ENCODE results near the gene ETV3.
A peak's percentile ranks its signal among the peaks of the same experiment; 100 is the strongest.

The ETV3 gene

DNA sequence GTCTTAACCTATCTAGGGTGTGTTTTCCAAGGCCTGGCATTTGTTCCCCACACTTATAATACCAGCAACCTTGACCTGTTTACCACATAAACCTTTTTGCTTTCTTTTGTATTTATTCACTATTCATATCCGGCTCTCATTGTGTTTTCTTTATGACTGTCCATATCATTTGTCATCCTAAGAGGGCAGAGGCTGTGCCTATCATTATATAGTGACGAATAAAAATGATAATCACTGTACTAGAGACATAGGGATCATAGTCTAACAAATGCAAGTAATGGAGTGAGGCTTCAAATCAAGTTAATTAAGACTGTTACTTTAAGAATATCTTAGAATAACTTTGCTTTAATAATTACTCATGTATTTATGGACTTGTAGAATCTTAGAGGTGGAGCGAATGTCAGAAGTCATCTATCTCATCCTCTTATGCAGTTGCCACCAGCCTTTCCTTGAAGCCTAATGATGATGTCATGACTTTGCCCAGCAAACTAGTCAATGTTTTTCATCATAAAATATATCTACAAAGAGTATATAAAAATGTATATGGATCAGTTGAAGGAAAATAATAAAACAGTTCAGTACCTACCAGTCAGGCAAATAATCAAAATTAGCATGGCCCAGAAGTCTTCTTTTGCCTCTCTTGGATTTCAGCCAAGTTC is 4.7 kb upstream of the ETV3 start:
- H3K4me3 ChIP-seq = no peak overlapping the region
- peak overlapping the region in 15 of 21 experiments; percentile 15 to 74 (median 41) for H3K27ac ChIP-seq

- H3K27ac ChIP-seq = peak overlapping the region in 12 of 21 experiments; percentile 20 to 74 (median 36)
- H3K4me3 ChIP-seq = no peak overlapping the region
Observed at GRCh38 chr1:157142201-157142600, 4.0 kb upstream of the ETV3 start.

- Histone ChIP-seq H3K27ac (peak overlapping the region in 6 of 21 experiments; percentile 13 to 74 (median 30)), H3K4me3 (no peak overlapping the region)
Observed at GRCh38 chr1:157141212-157141855, 3.1 kb upstream of the ETV3 start.

- peak overlapping the region in 5 of 21 experiments; percentile 9 to 99 (median 50) for H3K27ac ChIP-seq
Observed at GRCh38 chr1:157140063-157140588, 1.9 kb upstream of the ETV3 start.

GRCh38 chr1:157139052-157139715 is 989 bp upstream of the ETV3 start:
- Histone ChIP-seq H3K4me3 (peak overlapping the region; percentile 68 to 97 (median 82)), H3K27ac (peak overlapping the region; percentile 76 to 99 (median 98))

More at GRCh38 chr1:157140063-157140588, 1.9 kb upstream of the ETV3 start:
- no peak overlapping the region for H3K4me3 ChIP-seq

DNA sequence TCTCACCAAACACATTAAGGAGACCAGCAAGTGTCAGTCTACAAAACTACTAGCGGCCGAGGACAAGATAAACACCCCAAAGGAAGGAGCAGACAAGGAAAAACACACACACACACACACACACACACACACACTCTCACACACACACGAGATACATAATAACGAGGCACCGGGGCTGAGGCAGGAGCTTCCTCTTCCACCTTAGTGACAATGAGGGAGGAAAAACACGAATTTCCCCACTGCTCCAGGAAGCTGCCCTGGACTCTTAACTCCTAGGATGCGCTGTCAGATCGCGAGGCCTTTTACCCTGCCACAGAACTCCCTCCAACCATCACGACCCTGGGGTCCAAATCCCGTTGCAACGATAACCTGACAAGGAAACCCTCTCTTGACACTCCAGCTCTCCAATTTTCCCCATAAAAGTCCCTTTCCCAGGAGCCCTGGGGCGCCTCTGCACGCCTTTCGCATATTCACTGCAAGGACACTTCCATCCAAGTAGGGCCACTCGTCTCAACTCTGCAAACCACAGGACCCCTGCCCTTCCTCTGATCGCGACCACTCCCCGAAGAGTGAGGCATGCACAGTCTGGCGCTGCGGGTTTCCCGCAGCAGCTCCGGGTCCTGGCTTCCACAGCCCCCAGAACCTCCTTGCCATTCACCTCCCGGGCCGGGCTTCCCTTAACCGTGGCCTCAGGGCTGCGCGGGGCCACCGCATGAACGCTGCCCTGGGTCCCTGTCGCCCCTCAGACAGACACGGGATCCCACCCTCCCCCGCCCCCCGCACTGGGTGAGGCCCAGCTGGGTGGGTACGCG is 581 bp downstream of the ETV3 start:
- Histone ChIP-seq H3K4me3 (peak overlapping the region; percentile 68 to 97 (median 82)), H3K27ac (peak overlapping the region; percentile 76 to 99 (median 98))

DNA sequence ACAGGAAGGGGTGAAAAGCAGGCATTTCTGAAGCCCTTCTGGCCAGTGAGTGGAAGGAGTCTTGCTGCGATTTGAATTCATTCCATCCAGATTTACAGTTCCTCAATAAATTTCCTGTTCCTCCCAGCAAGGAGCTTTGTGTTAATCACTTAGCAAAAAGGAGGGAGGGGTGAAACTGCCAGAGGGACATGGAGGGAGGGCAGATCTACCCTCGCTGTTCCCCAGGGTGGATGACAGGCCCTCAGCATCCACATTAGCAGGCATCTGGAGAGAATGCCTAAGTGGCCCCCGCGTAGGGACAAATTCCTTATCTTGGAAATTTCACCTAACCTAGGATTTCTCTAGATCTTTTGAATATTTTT is 1.2 kb downstream of the ETV3 start:
- Histone ChIP-seq H3K4me3 (peak overlapping the region; percentile 68 to 97 (median 82)), H3K27ac (peak overlapping the region in 20 of 21 experiments; percentile 94 to 99 (median 98))

- Histone ChIP-seq H3K27ac (peak overlapping the region in 10 of 21 experiments; percentile 25 to 99 (median 98)), H3K4me3 (peak overlapping the region in 4 of 7 experiments; percentile 74 to 97 (median 86))
Observed at GRCh38 chr1:157136133-157136532, 2.1 kb downstream of the ETV3 start.

DNA sequence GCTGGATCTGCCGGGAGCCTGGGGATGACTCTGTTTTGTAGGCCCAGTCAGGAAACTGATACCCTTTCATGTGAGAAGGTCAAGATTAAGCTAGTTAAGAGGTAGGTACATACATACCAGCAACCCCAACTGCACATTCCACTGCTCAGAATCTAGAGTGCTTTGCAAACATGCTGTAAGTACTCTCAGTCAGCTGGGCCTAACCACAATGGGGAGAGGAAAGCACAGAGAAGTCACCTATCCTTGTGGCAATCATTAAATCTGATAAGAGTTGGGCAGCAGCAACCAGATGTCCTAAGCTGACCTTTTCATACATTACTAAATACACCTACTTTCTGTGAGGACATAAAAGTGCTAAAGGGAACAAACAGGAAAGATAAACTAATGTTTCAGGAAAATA is 2.5 kb downstream of the ETV3 start:
- Histone ChIP-seq H3K4me3 (peak overlapping the region in 1 of 7 experiments; percentile 82), H3K27ac (peak overlapping the region in 8 of 21 experiments; percentile 25 to 99 (median 98))

DNA sequence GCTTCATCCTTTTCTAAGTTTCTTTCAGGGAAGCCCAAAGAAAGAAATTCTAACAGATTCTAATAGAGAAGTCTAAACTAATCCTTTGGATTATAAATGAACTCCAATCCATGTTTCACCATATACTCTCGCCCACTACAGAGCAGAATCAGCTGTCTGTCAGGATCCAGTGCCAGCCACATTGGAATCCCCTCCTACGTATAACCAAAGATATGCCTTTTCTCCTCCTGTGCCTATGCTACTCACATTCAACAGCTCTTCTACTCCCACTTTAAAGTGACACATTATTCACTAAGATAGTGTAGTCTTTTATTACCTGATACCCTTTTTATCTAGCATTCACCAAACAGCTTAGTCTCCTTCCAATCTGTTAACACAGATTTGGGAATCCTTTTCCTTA is 3.1 kb downstream of the ETV3 start:
- peak overlapping the region in 3 of 21 experiments; percentile 0 to 98 (median 38) for H3K27ac ChIP-seq
- H3K4me3 ChIP-seq = no peak overlapping the region

- peak overlapping the region in 1 of 21 experiments; percentile 0 for H3K27ac ChIP-seq
- H3K4me3 ChIP-seq = no peak overlapping the region
Observed at GRCh38 chr1:157134442-157134841, 3.8 kb downstream of the ETV3 start.

- H3K4me3 ChIP-seq = no peak overlapping the region
- H3K27ac ChIP-seq = peak overlapping the region in 3 of 21 experiments; percentile 2 to 34 (median 19)
Observed at GRCh38 chr1:157133426-157133825, 4.8 kb downstream of the ETV3 start.

- Histone ChIP-seq H3K27ac (peak overlapping the region in 4 of 21 experiments; percentile 7 to 34 (median 18)), H3K4me3 (no peak overlapping the region)
Observed at GRCh38 chr1:157132616-157133167, 5.5 kb downstream of the ETV3 start.

- Histone ChIP-seq H3K4me3 (no peak overlapping the region), H3K27ac (peak overlapping the region in 1 of 21 experiments; percentile 17)
Observed at GRCh38 chr1:157132111-157132510, 6.1 kb downstream of the ETV3 start.

- Histone ChIP-seq H3K4me3 (no peak overlapping the region), H3K27ac (no peak overlapping the region)
Observed at GRCh38 chr1:157131281-157131680, 6.9 kb downstream of the ETV3 start.

GRCh38 chr1:157124855-157125254 is 13.3 kb downstream of the ETV3 start:
- Histone ChIP-seq H3K27ac (no peak overlapping the region), H3K4me3 (no peak overlapping the region)

GRCh38 chr1:157119448-157119847 is 18.7 kb downstream of the ETV3 start:
- no peak overlapping the region for H3K27ac ChIP-seq
- H3K4me3 ChIP-seq = no peak overlapping the region

DNA sequence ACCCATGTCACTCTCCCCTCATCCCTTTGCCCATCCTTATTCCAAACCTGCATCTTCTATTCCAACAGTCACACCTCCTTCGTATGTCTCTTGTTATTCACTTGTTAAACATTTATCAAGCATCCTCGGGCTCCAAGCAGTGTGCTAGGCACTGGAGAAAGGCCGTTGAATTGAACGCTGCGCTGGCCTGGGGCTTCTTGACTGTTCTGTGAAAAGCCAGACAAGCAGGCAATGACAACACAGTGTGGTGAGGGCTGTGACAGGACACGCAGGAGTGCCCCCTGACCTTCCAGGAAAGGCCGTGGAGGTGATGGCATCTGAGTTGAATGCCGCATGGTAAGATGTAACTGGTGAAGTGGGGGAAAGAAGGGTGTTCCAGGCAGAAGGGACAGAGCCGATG is 19.2 kb downstream of the ETV3 start:
- Histone ChIP-seq H3K27ac (no peak overlapping the region), H3K4me3 (no peak overlapping the region)

GRCh38 chr1:157117527-157118057 is 20.6 kb downstream of the ETV3 start:
- Histone ChIP-seq H3K4me3 (no peak overlapping the region), H3K27ac (no peak overlapping the region)

All from skin epidermis (tissue), 12 donors.